GM18508 (cell line): ENCODE results near the gene MYL12B.
"Not testable (repeated sequence)": the region's sequence is repeated elsewhere in the genome, so short reads cannot be mapped to it uniquely, and the experiment has no call there.

Experiments
- ATAC-seq: cut with Tn5 transposase; IDR thresholded peaks from one replicate; pipeline ENCODE4 v1.9.1; 2021; ENCODE audit warnings: moderate number of reproducible peaks; ENCODE audit not compliant: insufficient read depth, unreplicated experiment

MYL12B gene

GRCh38 chr18:3257627-3258120, 4.3 kb upstream of the MYL12B start:
- ATAC-seq, result no peak

DNA sequence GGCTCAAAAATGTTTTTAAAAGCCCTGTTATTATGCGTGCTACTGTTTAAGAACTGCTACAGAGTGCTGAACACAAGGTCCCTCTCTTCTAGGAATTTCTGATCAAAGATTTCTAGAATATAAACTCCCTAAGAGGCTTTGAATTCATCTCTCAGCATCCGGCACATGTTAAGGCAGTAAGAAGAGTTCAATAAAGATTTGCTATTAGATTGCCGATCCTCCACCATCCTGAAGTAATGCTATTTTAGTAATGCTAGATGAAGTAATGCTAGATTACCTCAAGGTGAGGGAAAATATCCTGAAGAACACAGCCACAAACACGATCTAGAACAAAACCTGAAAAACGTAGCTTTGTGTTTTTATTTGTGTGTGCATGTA, 949 bp upstream of the MYL12B start:
- ATAC-seq, result no peak

DNA sequence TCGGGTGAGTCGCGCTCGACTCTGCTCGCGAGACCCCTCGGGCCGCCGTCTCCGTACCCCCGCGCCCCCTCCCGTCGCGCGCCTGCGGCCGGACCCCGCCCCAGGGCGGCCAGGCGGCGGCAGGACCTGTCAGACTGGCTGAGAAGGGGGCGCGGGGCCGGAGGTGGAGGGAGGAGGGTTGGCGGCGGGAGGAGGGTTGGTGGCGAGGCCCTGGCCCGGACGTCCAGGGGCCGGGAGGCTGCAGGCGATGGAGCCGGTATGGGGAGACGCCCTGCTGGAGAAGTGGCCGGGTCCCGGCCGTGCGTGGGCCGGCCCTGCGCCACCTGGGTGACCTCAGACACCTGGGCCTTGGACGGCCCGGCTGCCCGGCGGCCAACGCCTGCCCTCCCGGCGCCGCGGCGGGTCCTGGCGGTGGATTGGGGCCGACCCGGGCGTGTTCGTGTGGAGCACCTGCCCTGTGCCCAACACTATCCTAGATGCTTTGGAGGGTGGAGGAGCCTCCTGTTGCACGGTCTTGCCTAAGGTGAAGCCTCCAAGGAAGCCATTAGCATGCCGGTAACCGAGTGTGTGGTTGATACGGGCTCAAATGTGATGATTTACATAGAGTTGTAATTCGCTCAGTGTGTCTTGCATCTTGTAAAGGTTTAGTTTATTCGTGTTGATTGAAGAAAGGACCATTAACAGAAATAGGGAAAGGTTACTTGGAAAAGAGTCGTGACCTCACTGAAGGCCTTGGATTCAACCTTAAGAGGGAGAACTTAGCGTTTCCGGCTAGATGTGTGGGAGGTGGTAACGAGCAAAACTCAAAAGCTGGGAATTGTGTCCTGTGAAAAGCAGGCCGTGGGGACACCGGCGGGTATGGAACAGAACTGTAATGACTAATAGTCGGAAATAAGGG, 550 bp downstream of the MYL12B start:
- peak; percentile 12 for ATAC-seq

DNA sequence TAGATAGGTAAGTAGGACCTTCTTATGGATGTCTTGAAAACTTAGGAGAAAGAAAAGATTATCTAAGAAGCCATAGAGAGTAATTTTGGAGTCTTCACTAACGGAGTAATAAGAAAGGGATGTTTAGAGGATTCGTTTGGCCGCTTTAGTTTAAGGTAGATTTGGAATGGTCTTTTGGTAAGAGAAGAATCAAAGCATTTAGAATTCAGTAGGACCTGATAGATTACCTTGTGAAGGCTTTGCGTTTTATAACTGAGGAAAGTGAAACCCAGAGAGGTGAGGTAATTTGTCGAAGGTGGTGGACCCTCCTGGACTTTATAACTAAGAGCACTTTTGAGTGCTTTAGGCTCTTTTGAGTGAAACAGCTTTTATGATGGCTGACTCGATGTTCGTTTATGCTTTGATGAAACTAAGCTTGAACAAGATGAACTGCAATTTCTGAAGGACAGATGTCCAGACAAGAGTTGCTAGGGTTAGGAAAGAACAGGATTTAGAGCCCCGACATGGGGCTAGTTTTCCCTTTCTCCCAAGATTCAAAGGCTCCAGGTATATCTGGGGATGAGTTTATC, 1.3 kb downstream of the MYL12B start:
- no peak for ATAC-seq

DNA sequence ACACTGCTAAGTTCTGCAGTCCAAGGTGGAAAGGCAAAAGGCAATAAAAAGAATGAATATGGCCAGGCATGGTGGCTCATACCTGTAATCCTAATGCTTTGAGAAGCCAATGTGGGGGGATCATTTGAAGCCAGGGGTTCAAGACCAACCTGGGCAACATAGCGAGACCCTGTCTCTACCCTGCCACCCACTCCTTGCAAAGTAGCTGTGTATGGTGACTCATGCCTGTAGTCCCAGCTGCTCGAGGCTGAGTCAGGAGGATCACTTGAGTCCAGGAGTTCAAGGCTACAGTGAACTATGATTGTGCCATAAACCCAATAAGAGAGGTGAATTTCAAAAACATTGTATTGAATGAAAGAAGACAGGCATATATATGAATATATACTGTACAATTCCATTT, 2.4 kb downstream of the MYL12B start:
- ATAC-seq, result no peak

DNA sequence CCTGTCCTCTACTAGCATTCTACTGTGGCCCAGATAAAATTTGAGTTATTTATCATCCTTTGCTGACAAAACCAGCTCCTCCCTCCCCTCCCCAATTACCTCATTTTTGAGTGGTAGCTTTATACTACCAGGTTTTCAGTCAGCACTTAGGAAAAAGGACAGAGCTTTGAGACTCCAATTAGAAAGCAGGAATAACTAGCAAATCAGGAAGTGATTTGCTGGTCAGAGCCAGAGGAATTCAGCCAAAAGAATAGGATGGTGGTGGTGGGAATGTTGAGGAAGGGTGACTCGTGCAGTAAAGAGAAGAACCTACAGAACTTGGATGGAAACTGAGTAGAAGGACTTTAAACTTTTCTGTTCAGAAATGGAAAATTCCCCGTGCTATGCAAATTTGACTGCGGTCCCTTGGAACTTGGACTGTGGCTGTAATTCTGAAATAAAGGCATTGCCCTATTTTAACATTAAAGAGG, 3.7 kb downstream of the MYL12B start:
- no peak for ATAC-seq

DNA sequence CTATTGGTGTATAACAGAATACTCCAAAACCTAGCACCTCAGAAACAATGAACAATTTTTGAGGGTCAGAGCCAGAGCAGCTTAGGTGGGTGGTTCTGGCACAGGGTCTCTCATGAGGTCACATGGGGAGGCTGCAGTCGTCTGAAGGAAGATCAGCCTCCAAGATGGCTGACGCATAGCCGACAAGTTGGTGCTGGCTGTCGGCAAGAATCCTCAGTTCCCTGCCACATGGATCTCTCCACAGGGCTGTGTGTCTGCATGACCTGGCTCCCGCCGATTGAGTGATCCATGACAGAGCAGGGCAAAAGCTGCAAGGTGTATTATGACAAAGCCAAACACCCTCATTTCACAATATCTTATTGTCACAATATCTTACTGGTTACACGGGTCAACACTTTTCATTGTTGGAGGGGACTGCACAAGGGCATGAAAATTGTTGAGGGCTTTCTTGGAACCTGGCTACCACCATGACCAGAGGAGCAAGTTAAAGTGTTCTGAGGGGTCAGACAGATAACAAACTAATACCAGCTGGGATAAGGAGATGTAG, 4.2 kb downstream of the MYL12B start:
- no peak for ATAC-seq

- ATAC-seq, result no peak
Observed at GRCh38 chr18:3268306-3268705, 6.4 kb downstream of the MYL12B start.

GRCh38 chr18:3269241-3269913, 7.4 kb downstream of the MYL12B start:
- no peak for ATAC-seq

- no peak for ATAC-seq
Observed at GRCh38 chr18:3269914-3270299, 8.0 kb downstream of the MYL12B start.

DNA sequence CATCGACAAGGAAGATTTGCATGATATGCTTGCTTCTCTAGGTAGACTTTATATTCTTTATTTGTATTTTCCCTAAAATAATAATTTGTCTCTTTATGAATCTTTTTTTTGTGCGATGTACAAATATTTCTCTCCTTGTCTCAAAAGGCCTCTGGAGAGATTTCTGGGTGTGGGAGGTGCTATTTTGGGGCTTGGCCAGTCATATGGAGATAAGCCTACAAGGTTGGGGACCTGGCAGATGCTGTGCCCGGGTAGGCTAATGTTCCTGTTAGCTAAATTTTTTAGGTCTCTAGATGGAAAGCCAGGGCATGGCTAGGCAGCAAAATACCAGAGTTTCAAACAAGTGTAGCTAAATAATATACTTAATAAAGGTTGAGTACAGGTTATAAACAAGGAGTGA, 11.1 kb downstream of the MYL12B start:
- ATAC-seq, result no peak

DNA sequence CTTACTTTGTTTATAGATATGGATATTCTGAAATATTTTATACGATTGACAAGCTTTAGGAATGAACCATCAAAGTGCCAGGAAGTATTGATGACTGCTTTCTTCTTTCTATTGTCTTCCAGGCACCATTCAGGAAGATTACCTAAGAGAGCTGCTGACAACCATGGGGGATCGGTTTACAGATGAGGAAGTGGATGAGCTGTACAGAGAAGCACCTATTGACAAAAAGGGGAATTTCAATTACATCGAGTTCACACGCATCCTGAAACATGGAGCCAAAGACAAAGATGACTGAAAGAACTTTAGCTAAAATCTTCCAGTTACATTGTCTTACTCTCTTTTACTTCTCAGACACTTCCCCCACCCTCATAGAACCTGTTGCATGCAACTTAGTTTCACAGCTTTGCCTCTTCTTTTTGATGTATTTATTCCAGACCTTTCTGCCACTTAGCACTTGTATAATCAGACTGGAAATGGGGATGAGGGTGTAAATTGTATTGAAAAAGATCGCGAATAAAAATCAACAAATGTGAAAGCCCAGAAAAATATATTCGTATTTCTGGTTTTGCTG, 15.8 kb downstream of the MYL12B start:
- not testable (repeated sequence) for ATAC-seq

DNA sequence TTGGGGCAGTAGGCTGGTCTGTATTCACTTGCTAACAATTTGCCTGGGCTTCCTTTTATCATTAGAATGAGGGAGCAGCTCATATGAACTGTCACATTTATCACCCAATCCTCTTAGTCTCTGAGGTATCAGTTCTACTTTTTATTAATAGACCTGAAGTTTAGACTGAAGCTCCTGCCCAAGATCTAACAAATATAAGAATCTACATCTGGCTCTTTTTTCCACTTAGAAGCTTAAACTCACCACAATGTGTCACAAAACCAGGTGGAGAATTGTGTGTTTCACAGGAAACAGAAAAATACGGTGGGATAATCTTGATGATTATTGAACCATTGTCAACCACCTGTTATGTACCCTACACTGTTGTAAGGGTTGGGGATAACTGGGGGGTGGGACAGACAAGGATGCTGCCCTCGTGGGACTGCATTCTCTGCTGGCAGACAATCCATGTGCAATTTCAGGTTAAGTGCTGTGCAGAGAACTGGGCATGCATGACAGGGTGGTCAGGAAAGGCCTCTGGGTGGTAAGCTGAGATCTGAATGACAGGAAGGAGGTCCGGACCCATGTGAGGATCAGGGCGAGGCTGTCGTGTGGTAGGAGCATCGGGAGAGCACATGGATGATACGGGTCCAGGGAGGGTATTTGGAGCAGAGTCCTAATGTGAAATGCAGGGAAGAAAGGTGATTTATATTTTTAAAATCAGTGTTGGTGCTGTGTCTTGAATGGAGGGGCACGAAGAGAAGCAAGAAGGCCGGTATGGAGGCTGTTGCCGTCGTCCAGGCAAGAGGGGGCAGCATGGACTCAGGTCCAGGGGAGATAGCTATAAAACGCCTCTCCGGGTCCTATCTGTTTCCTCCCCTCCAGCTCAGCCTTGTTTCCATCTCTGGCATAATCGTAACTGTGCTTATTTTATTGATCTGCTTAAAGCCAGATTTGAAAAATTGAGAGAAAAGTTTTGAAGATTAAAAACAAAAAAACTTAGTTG, 17.6 kb downstream of the MYL12B start:
- ATAC-seq, result peak; percentile 78

DNA sequence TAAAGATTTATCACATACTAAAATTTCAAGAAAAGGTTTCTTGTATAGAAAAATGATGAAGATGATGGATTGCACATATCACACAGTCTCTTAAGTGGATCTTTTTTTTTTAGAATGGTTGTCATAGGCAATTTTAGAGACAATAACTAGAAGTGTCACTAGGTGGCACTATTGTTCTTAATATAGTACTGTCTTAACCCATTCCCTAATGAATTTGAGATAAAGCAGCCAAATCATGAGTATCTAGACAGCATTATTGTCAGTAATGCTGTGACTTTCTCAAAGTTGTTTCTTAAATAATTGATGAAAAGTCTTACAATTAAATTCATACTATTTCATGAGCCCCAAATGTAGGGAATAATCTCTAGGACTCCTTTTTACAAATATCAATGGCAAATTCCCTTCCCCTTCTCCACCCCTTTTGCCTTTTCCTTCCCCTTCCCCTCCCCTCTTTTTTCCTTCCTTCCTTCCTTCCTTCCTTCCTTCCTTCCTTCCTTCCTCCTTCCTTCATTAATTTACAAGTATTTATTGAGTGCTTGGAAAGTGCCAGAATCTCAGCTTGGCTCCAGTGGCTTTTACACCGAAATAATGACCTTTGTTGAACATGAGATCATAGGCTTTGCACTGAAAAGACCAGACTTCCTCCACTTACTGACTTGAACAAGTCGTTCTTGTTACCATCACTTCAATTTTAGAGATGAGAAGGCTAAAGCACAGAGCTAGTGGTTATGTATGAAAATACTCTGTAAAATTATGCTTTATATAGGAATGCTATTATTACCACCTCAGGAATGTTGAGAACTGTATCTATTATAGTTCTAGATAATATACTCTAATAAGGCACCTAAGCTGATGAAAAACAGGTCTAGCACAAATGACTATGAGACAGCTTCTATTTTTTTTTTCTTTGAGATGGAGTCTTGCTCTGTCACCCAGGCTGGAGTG, 19.8 kb downstream of the MYL12B start:
- ATAC-seq, result peak; percentile 53

DNA sequence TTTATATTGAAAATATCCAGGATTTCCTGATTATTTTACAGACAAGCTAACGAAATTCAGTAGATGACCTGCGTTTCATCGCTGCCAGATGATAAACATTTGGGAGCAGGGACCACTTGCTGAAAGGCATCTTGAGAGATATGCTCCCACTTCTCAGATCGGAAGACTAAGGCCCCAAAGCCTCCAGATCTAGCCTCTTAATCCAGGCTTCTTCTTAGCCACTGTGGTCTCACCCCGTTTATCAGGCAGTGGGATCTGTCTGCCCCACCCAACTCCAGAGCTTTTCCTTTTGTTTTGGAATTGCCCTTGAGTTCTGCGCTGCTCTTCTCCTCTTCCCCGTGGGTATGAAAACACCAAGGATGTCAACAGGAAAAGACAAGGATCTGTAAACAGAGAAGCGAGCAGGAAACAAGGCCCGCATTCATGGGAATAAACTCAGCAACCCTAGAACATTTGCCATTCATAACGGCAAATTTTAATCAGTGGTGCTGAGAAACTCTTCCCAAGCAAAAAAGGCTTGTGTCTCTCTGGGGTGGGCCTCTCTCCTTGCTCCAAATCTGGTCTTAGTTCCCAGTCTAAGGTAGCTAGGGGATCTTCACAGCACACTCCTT, 21.4 kb downstream of the MYL12B start:
- ATAC-seq, result no peak

DNA sequence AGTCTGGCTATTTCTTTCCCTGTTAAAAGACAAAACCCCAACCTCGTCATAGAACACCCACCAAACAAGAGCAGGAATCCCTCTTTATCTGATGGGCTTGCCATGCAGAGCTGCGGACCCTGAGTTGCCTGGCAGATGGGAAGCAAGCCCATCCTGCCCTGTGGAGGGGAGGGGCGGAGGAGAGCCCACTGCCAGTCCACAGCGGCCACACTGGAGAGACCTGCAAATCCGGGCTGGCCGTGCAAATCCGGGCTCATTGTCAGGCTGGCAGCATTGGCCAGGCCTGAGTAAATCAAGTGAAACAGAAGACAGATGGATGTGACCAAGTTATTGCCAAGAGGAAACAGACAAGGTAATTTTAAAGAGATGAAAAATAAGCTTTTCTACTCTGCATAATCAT, 22.0 kb downstream of the MYL12B start:
- no peak for ATAC-seq

GRCh38 chr18:3284501-3284900, 22.6 kb downstream of the MYL12B start:
- ATAC-seq, result no peak

GRCh38 chr18:3286159-3286558, 24.2 kb downstream of the MYL12B start:
- ATAC-seq, result no peak
